Erythroblast (primary cell): Measurements from ENCODE around the gene GMDS.

ENCODE experiments used
- GATA1 ChIP-seq: IDR thresholded peaks from 2 replicates; pipeline ENCODE4 v1.6.1; 2011; ENCODE audit warnings: low read depth, mild to moderate bottlenecking, control low read depth, low read length, moderate library complexity
- POLR2A ChIP-seq: IDR thresholded peaks from 2 replicates; pipeline ENCODE4 v1.6.1; 2011; ENCODE audit warnings: mild to moderate bottlenecking, low read length

DNA sequence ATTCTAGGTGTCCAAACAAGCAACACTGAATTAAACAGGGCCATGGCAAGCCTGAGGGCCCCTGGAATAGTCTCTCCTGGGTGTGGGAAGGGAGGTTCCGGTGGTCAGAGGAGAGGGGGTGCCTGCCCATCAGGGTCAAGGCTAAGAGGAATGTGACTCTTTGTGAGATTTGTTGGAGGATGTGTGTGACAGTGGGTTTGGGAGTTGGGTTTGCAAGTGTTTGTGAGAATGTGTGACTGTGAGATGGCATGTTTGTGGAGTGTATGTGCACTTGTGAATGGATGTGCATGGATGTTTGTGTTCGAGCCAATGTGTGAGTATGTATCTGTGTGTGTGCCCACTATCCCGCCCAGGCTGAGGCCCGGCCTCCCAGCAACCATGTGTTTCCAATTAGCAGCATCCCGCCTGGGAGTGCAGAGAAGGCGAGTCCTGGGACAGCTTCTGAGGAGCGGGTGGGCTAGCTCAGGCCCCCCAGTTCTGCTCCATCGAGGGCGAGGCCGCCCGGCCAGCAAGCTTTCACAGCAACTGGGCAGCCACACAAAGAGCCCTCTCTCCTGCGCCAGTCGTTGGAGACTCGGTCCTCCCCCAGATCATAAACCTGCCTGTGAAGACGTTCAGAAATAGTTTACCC lies 623.1 kb downstream of the GMDS start:
- TF ChIP-seq POLR2A (no peak), GATA1 (no peak)
